NCI-H524 (cell line): ENCODE results near the gene FDXR.

Experiments
- DNase-seq, 2 experiments: peaks; one replicate each; lab custom pipeline; 2025; lab: John Stamatoyannopoulos, UW

FDXR gene

GRCh38 chr17:74857191-74857590 is 15.6 kb downstream of the FDXR start:
- DNase-seq = no peak

- peak in 1 of 2 experiments; percentile 43 for DNase-seq
Observed at GRCh38 chr17:74856112-74856511, 16.7 kb downstream of the FDXR start.

- no peak for DNase-seq
Observed at GRCh38 chr17:74855323-74855722, 17.5 kb downstream of the FDXR start.

GRCh38 chr17:74854792-74855191 is 18.0 kb downstream of the FDXR start:
- no peak for DNase-seq

GRCh38 chr17:74853669-74854068 is 19.1 kb downstream of the FDXR start:
- DNase-seq = no peak

- peak in 1 of 2 experiments; percentile 24 for DNase-seq
Observed at GRCh38 chr17:74853048-74853397, 19.8 kb downstream of the FDXR start.

- peak in 1 of 2 experiments; percentile 41 for DNase-seq
Observed at GRCh38 chr17:74852237-74853047, 20.4 kb downstream of the FDXR start.

GRCh38 chr17:74851612-74852236 is 21.1 kb downstream of the FDXR start:
- DNase-seq = no peak

GRCh38 chr17:74850914-74851313 is 21.9 kb downstream of the FDXR start:
- DNase-seq = no peak

- DNase-seq = no peak
Observed at GRCh38 chr17:74850310-74850709, 22.5 kb downstream of the FDXR start.

- DNase-seq = no peak
Observed at GRCh38 chr17:74848656-74849399, 24.0 kb downstream of the FDXR start.

- DNase-seq = no peak
Observed at GRCh38 chr17:74846621-74847020, 26.2 kb downstream of the FDXR start.

GRCh38 chr17:74843352-74843627 is 29.5 kb downstream of the FDXR start:
- DNase-seq = no peak

- peak; percentile 75 to 89 for DNase-seq
Observed at GRCh38 chr17:74842599-74843351, 30.0 kb downstream of the FDXR start.

- peak in 1 of 2 experiments; percentile 60 for DNase-seq
Observed at GRCh38 chr17:74842146-74842598, 30.6 kb downstream of the FDXR start.

GRCh38 chr17:74840989-74841666 is 31.7 kb downstream of the FDXR start:
- no peak for DNase-seq

- DNase-seq = no peak
Observed at GRCh38 chr17:74839990-74840852, 32.6 kb downstream of the FDXR start.

- no peak for DNase-seq
Observed at GRCh38 chr17:74838274-74838673, 34.5 kb downstream of the FDXR start.

- DNase-seq = no peak
Observed at GRCh38 chr17:74836691-74837467, 35.9 kb downstream of the FDXR start.

- DNase-seq = no peak
Observed at GRCh38 chr17:74836191-74836590, 36.6 kb downstream of the FDXR start.
